ENCODE measurements around the gene PPP1R13B. TPM values are rescaled to one million over a fixed set of nuclear protein-coding genes. Genes with fewer than 3 reads are reported as not detected.

The PPP1R13B gene
- polyA plus RNA-seq, 1 donor (not counting 4 experiments of a cell fraction or from before 2014, with no cell fraction given): 7.7 TPM

- Histone ChIP-seq H3K36me3 (ENCODE audit: control insufficient read depth in 2 of 2, extremely low read depth in 1 of 2, insufficient read depth in 2 of 2, low read length in 2 of 2) (peaks cover 38% of the 10 kb centered on the region in 2 experiments), H3K27me3 (ENCODE audit: control insufficient read depth, extremely low read depth, insufficient read depth, low read length) (no peaks in the 10 kb centered on the region), H3K27ac (ENCODE audit: control insufficient read depth, insufficient read depth, low read length) (no peak overlapping the region), H2AFZ (ENCODE audit: control insufficient read depth, low read length) (no peak overlapping the region), H3K9ac (ENCODE audit: control insufficient read depth, extremely low read depth, insufficient read depth, low read length) (no peak overlapping the region), H3K79me2 (ENCODE audit: control insufficient read depth, insufficient read depth, low read length) (peaks cover under 1% of the 10 kb centered on the region), H3K9me3 (ENCODE audit: control insufficient read depth, low read depth, low read length) (no peaks in the 10 kb centered on the region), H3K4me3 (ENCODE audit: control insufficient read depth in 2 of 3, extremely low read depth in 1 of 3, insufficient read depth in 2 of 3, low read depth in 1 of 3, low read length in 3 of 3) (no peak overlapping the region), H4K20me1 (ENCODE audit: control insufficient read depth, extremely low read depth, insufficient read depth, low read length) (peaks cover 5% of the 10 kb centered on the region), H3K9me1 (ENCODE audit: control insufficient read depth, extremely low read depth, insufficient read depth, low read length) (no peaks in the 10 kb centered on the region), H3K4me2 (ENCODE audit: control insufficient read depth, extremely low read depth, insufficient read depth, low read depth, low read length) (no peak overlapping the region), H3K4me1 (ENCODE audit: control insufficient read depth, extremely low read depth, insufficient read depth, low read length) (no peaks in the 10 kb centered on the region)
- TF ChIP-seq EZH2 (IDR thresholded peaks at IDR 0.05; ENCODE audit: low read length) (no peak), CTCF (optimal IDR thresholded peaks at IDR 0.05 in 1 of 3, IDR thresholded peaks at IDR 0.05 in 1 of 3, conservative IDR thresholded peaks at IDR 0.05 in 1 of 3; ENCODE audit: extremely low read depth in 1 of 3, insufficient read depth in 2 of 3, low read length in 3 of 3) (no peak)
- FAIRE-seq (no peak), DNase-seq (ENCODE audit: low read depth, low spot score) (no peak)
- dilution Hi-C loops (cut with MboI; ENCODE audit: extremely low pct_ligation_motif_present, low sequenced_read_pairs): no loop called here
Measured at GRCh38 chr14:103704708-103705107, 142.7 kb downstream of the PPP1R13B start.

- FAIRE-seq: no peak
- dilution Hi-C loops (cut with MboI; ENCODE audit: extremely low pct_ligation_motif_present, low sequenced_read_pairs): no loop called here
- peaks cover 5% of the 10 kb centered on the region for H4K20me1 ChIP-seq (ENCODE audit: control insufficient read depth, extremely low read depth, insufficient read depth, low read length)
Measured at GRCh38 chr14:103703433-103704385, 143.7 kb downstream of the PPP1R13B start.

More at GRCh38 chr14:103703433-103704385, 143.7 kb downstream of the PPP1R13B start:
- H3K4me1 ChIP-seq (ENCODE audit: control insufficient read depth, extremely low read depth, insufficient read depth, low read length): peaks cover 2% of the 10 kb centered on the region
- H3K9ac ChIP-seq (ENCODE audit: control insufficient read depth, extremely low read depth, insufficient read depth, low read length): no peak overlapping the region
- H3K36me3 ChIP-seq (ENCODE audit: control insufficient read depth in 2 of 2, extremely low read depth in 1 of 2, insufficient read depth in 2 of 2, low read length in 2 of 2): peaks cover 43% of the 10 kb centered on the region in 2 experiments
- H2AFZ ChIP-seq (ENCODE audit: control insufficient read depth, low read length): no peak overlapping the region
- H3K4me3 ChIP-seq (ENCODE audit: control insufficient read depth in 2 of 3, extremely low read depth in 1 of 3, insufficient read depth in 2 of 3, low read depth in 1 of 3, low read length in 3 of 3): no peak overlapping the region
- H3K27me3 ChIP-seq (ENCODE audit: control insufficient read depth, extremely low read depth, insufficient read depth, low read length): no peaks in the 10 kb centered on the region
- no peaks in the 10 kb centered on the region for H3K9me3 ChIP-seq (ENCODE audit: control insufficient read depth, low read depth, low read length)
- no peak for DNase-seq (ENCODE audit: low read depth, low spot score)
- H3K4me2 ChIP-seq (ENCODE audit: control insufficient read depth, extremely low read depth, insufficient read depth, low read depth, low read length): no peak overlapping the region
- peaks cover 2% of the 10 kb centered on the region for H3K79me2 ChIP-seq (ENCODE audit: control insufficient read depth, insufficient read depth, low read length)
- TF ChIP-seq EZH2 (IDR thresholded peaks at IDR 0.05; ENCODE audit: low read length) (no peak), CTCF (optimal IDR thresholded peaks at IDR 0.05 in 1 of 3, IDR thresholded peaks at IDR 0.05 in 1 of 3, conservative IDR thresholded peaks at IDR 0.05 in 1 of 3; ENCODE audit: extremely low read depth in 1 of 3, insufficient read depth in 2 of 3, low read length in 3 of 3) (no peak)
- H3K9me1 ChIP-seq (ENCODE audit: control insufficient read depth, extremely low read depth, insufficient read depth, low read length): no peaks in the 10 kb centered on the region
- H3K27ac ChIP-seq (ENCODE audit: control insufficient read depth, insufficient read depth, low read length): no peak overlapping the region
